ENCODE data around the gene UBN1.
A peak's percentile ranks its signal among the peaks of the same experiment; 100 is the strongest.

Gene UBN1

DNA sequence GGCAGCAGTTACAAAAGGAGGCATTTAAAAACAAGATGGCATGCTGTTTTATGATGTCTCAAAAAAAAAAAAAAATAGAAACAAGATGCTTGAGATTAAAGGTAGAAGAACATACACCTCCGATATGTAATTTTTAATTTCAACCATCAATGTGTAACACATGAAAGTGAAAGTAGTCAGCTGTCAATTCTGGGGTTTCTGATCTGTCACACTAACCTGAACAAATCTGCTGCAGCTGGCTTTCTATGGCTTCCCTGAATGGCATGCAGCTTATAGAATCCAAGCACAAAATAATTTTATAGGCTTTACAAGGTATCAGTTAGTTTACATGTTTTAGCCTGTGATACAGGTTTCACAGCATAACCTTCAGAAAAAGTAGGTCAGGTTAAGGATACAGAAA, 13.7 kb upstream of the UBN1 start:
- Histone ChIP-seq H3K23ac (ENCODE audit: low read length) (no peak overlapping the region), H3K79me2 (ENCODE audit: control insufficient read depth, insufficient read depth, low read length) (no peaks in the 10 kb centered on the region), H3K4me2 (ENCODE audit: low read length) (no peak overlapping the region), H3K79me1 (ENCODE audit: low read length) (peaks cover 4% of the 10 kb centered on the region), H3K4me3 (ENCODE audit: low read length) (no peak overlapping the region), H3K4me1 (ENCODE audit: control insufficient read depth, low read depth, low read length) (no peaks in the 10 kb centered on the region), H2BK5ac (ENCODE audit: low read length) (no peak overlapping the region), H3K27ac (ENCODE audit: low read depth, low read length) (no peak overlapping the region), H3K56ac (ENCODE audit: low read length) (no peak overlapping the region), H4K8ac (ENCODE audit: low read depth, low read length) (no peak overlapping the region), H3K18ac (ENCODE audit: low read length) (no peak overlapping the region), H2BK120ac (ENCODE audit: low read depth, low read length) (no peak overlapping the region), H3K27me3 (ENCODE audit: insufficient read depth, low read length, poor library complexity) (no peaks in the 10 kb centered on the region), H3K9ac (ENCODE audit: low read length) (no peak overlapping the region), H3K4ac (ENCODE audit: low read depth, low read length) (no peak overlapping the region), H3K36me3 (ENCODE audit: control insufficient read depth, insufficient read depth, low read length) (peaks cover 20% of the 10 kb centered on the region), H4K5ac (ENCODE audit: low read length) (no peak overlapping the region), H2BK15ac (replicated peaks; ENCODE audit: low read depth) (no peak overlapping the region), H2AK5ac (ENCODE audit: low read length) (no peak overlapping the region)
- no CpG with 5 or more reads among the region's 1 CpG for WGBS (ENCODE audit: extremely low coverage, insufficient coverage, low lambda C conversion rate)
- DNase-seq, result no peak

- Histone ChIP-seq H3K79me1 (ENCODE audit: low read length) (peaks cover 4% of the 10 kb centered on the region), H3K4me1 (ENCODE audit: control insufficient read depth, low read depth, low read length) (no peaks in the 10 kb centered on the region), H2BK15ac (replicated peaks; ENCODE audit: low read depth) (no peak overlapping the region), H3K4me3 (ENCODE audit: low read length) (no peak overlapping the region), H3K56ac (ENCODE audit: low read length) (no peak overlapping the region), H3K9ac (ENCODE audit: low read length) (no peak overlapping the region), H3K79me2 (ENCODE audit: control insufficient read depth, insufficient read depth, low read length) (no peaks in the 10 kb centered on the region), H3K36me3 (ENCODE audit: control insufficient read depth, insufficient read depth, low read length) (peaks cover 12% of the 10 kb centered on the region), H3K4ac (ENCODE audit: low read depth, low read length) (no peak overlapping the region), H2BK120ac (ENCODE audit: low read depth, low read length) (no peak overlapping the region), H3K23ac (ENCODE audit: low read length) (no peak overlapping the region), H4K8ac (ENCODE audit: low read depth, low read length) (no peak overlapping the region), H3K18ac (ENCODE audit: low read length) (no peak overlapping the region), H3K4me2 (ENCODE audit: low read length) (no peak overlapping the region), H2AK5ac (ENCODE audit: low read length) (no peak overlapping the region), H3K27me3 (ENCODE audit: insufficient read depth, low read length, poor library complexity) (no peaks in the 10 kb centered on the region), H2BK5ac (ENCODE audit: low read length) (no peak overlapping the region), H4K5ac (ENCODE audit: low read length) (no peak overlapping the region), H3K27ac (ENCODE audit: low read depth, low read length) (no peak overlapping the region)
- no CpG with 5 or more reads among the region's 2 CpGs for WGBS (ENCODE audit: extremely low coverage, insufficient coverage, low lambda C conversion rate)
- no peak for DNase-seq
Observed at GRCh38 chr16:4836727-4837126, 10.6 kb upstream of the UBN1 start.

- H3K9ac ChIP-seq (ENCODE audit: low read length), result no peak overlapping the region
- H2BK15ac ChIP-seq (replicated peaks; ENCODE audit: low read depth), result no peak overlapping the region
- H3K18ac ChIP-seq (ENCODE audit: low read length), result no peak overlapping the region
- H3K36me3 ChIP-seq (ENCODE audit: control insufficient read depth, insufficient read depth, low read length), result peaks cover 6% of the 10 kb centered on the region
- H3K79me1 ChIP-seq (ENCODE audit: low read length), result peaks cover 4% of the 10 kb centered on the region
- H2BK5ac ChIP-seq (ENCODE audit: low read length), result no peak overlapping the region
- H3K27me3 ChIP-seq (ENCODE audit: insufficient read depth, low read length, poor library complexity), result no peaks in the 10 kb centered on the region
- H3K4me1 ChIP-seq (ENCODE audit: control insufficient read depth, low read depth, low read length), result no peaks in the 10 kb centered on the region
- DNase-seq, result no peak
- no peak overlapping the region for H3K23ac ChIP-seq (ENCODE audit: low read length)
- H3K56ac ChIP-seq (ENCODE audit: low read length), result no peak overlapping the region
- no peak overlapping the region for H3K27ac ChIP-seq (ENCODE audit: low read depth, low read length)
- H4K5ac ChIP-seq (ENCODE audit: low read length), result no peak overlapping the region
- H3K4me3 ChIP-seq (ENCODE audit: low read length), result no peak overlapping the region
- H4K8ac ChIP-seq (ENCODE audit: low read depth, low read length), result no peak overlapping the region
- WGBS (ENCODE audit: extremely low coverage, insufficient coverage, low lambda C conversion rate), result no CpG with 5 or more reads among the region's 13 CpGs
- H2BK120ac ChIP-seq (ENCODE audit: low read depth, low read length), result no peak overlapping the region
- H3K4me2 ChIP-seq (ENCODE audit: low read length), result no peak overlapping the region
- H2AK5ac ChIP-seq (ENCODE audit: low read length), result no peak overlapping the region
- no peak overlapping the region for H3K4ac ChIP-seq (ENCODE audit: low read depth, low read length)
- no peaks in the 10 kb centered on the region for H3K79me2 ChIP-seq (ENCODE audit: control insufficient read depth, insufficient read depth, low read length)
Observed at GRCh38 chr16:4837733-4838501, 9.4 kb upstream of the UBN1 start.

GRCh38 chr16:4839942-4840341, 7.3 kb upstream of the UBN1 start:
- WGBS (ENCODE audit: extremely low coverage, insufficient coverage, low lambda C conversion rate), result no CpG with 5 or more reads among the region's 5 CpGs
- H3K36me3 ChIP-seq (ENCODE audit: control insufficient read depth, insufficient read depth, low read length), result peaks cover 3% of the 10 kb centered on the region

DNA sequence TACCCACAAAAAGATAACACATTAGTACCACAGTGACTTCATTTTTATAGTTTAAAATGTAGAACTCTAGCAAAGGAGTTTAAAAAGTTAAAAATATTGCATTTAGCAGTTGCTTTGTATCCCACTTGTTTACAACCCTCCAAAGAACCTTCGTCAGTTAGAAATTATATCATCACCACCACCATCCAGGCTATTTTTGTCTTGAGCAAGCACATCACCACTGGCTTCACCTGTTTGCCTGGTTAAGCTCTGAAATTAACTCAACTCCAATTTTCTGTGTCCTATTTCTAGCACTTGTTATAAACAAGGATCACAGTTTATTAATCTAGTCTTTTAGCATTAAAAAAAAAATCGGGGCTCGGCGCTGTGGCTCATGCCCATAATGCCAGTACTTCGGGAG, 6.3 kb upstream of the UBN1 start:
- Histone ChIP-seq H3K79me2 (ENCODE audit: control insufficient read depth, insufficient read depth, low read length) (peaks cover 12% of the 10 kb centered on the region), H3K36me3 (ENCODE audit: control insufficient read depth, insufficient read depth, low read length) (peaks cover 3% of the 10 kb centered on the region), H2BK5ac (ENCODE audit: low read length) (no peak overlapping the region), H4K8ac (ENCODE audit: low read depth, low read length) (no peak overlapping the region), H3K4me3 (ENCODE audit: low read length) (no peak overlapping the region), H3K4me2 (ENCODE audit: low read length) (no peak overlapping the region), H2BK120ac (ENCODE audit: low read depth, low read length) (no peak overlapping the region), H4K5ac (ENCODE audit: low read length) (no peak overlapping the region), H3K27ac (ENCODE audit: low read depth, low read length) (no peak overlapping the region), H3K79me1 (ENCODE audit: low read length) (peaks cover 5% of the 10 kb centered on the region), H2BK15ac (replicated peaks; ENCODE audit: low read depth) (no peak overlapping the region), H3K56ac (ENCODE audit: low read length) (no peak overlapping the region), H3K4me1 (ENCODE audit: control insufficient read depth, low read depth, low read length) (peaks cover under 1% of the 10 kb centered on the region), H3K18ac (ENCODE audit: low read length) (no peak overlapping the region), H3K9ac (ENCODE audit: low read length) (no peak overlapping the region), H3K27me3 (ENCODE audit: insufficient read depth, low read length, poor library complexity) (no peaks in the 10 kb centered on the region), H3K4ac (ENCODE audit: low read depth, low read length) (no peak overlapping the region), H3K23ac (ENCODE audit: low read length) (no peak overlapping the region), H2AK5ac (ENCODE audit: low read length) (no peak overlapping the region)
- DNase-seq, result no peak
- no CpG with 5 or more reads among the region's 5 CpGs for WGBS (ENCODE audit: extremely low coverage, insufficient coverage, low lambda C conversion rate)

More at GRCh38 chr16:4839942-4840341, 7.3 kb upstream of the UBN1 start:
- no peak overlapping the region for H2BK120ac ChIP-seq (ENCODE audit: low read depth, low read length)
- peaks cover 4% of the 10 kb centered on the region for H3K79me1 ChIP-seq (ENCODE audit: low read length)
- peaks cover 5% of the 10 kb centered on the region for H3K79me2 ChIP-seq (ENCODE audit: control insufficient read depth, insufficient read depth, low read length)
- no peak overlapping the region for H4K5ac ChIP-seq (ENCODE audit: low read length)
- no peak overlapping the region for H3K27ac ChIP-seq (ENCODE audit: low read depth, low read length)
- H4K8ac ChIP-seq (ENCODE audit: low read depth, low read length), result no peak overlapping the region
- H3K56ac ChIP-seq (ENCODE audit: low read length), result no peak overlapping the region
- no peak overlapping the region for H3K23ac ChIP-seq (ENCODE audit: low read length)
- H3K27me3 ChIP-seq (ENCODE audit: insufficient read depth, low read length, poor library complexity), result no peaks in the 10 kb centered on the region
- H2BK5ac ChIP-seq (ENCODE audit: low read length), result no peak overlapping the region
- no peaks in the 10 kb centered on the region for H3K4me1 ChIP-seq (ENCODE audit: control insufficient read depth, low read depth, low read length)
- H3K4me3 ChIP-seq (ENCODE audit: low read length), result no peak overlapping the region
- H3K4me2 ChIP-seq (ENCODE audit: low read length), result no peak overlapping the region
- no peak overlapping the region for H2AK5ac ChIP-seq (ENCODE audit: low read length)
- no peak overlapping the region for H3K9ac ChIP-seq (ENCODE audit: low read length)
- no peak overlapping the region for H3K18ac ChIP-seq (ENCODE audit: low read length)
- no peak overlapping the region for H3K4ac ChIP-seq (ENCODE audit: low read depth, low read length)
- H2BK15ac ChIP-seq (replicated peaks; ENCODE audit: low read depth), result no peak overlapping the region
- DNase-seq, result no peak

GRCh38 chr16:4846503-4846900, 779 bp upstream of the UBN1 start:
- Histone ChIP-seq H3K4ac (ENCODE audit: low read depth, low read length) (peak overlapping the region; percentile 63), H4K5ac (ENCODE audit: low read length) (no peak overlapping the region), H2BK15ac (replicated peaks; ENCODE audit: low read depth) (no peak overlapping the region), H2BK120ac (ENCODE audit: low read depth, low read length) (no peak overlapping the region), H3K56ac (ENCODE audit: low read length) (peak overlapping the region; percentile 94), H3K36me3 (ENCODE audit: control insufficient read depth, insufficient read depth, low read length) (peaks cover 2% of the 10 kb centered on the region), H2AK5ac (ENCODE audit: low read length) (no peak overlapping the region), H2BK5ac (ENCODE audit: low read length) (no peak overlapping the region), H3K9ac (ENCODE audit: low read length) (peak overlapping the region; percentile 92), H3K4me2 (ENCODE audit: low read length) (peak overlapping the region; percentile 86), H4K8ac (ENCODE audit: low read depth, low read length) (no peak overlapping the region), H3K23ac (ENCODE audit: low read length) (no peak overlapping the region), H3K18ac (ENCODE audit: low read length) (peak overlapping the region; percentile 35), H3K27ac (ENCODE audit: low read depth, low read length) (peak overlapping the region; percentile 41), H3K79me2 (ENCODE audit: control insufficient read depth, insufficient read depth, low read length) (peaks cover 48% of the 10 kb centered on the region), H3K4me3 (ENCODE audit: low read length) (peak overlapping the region; percentile 92), H3K79me1 (ENCODE audit: low read length) (peaks cover 14% of the 10 kb centered on the region), H3K4me1 (ENCODE audit: control insufficient read depth, low read depth, low read length) (peaks cover 2% of the 10 kb centered on the region), H3K27me3 (ENCODE audit: insufficient read depth, low read length, poor library complexity) (no peaks in the 10 kb centered on the region)
- DNase-seq, result peak; percentile 78
- WGBS (ENCODE audit: extremely low coverage, insufficient coverage, low lambda C conversion rate), result no CpG with 5 or more reads among the region's 27 CpGs
